ENCODE results near the gene KCNK17.
"Not testable (repeated sequence)": the region's sequence is repeated elsewhere in the genome, so short reads cannot be mapped to it uniquely, and the experiment has no call there.

Gene KCNK17

DNA sequence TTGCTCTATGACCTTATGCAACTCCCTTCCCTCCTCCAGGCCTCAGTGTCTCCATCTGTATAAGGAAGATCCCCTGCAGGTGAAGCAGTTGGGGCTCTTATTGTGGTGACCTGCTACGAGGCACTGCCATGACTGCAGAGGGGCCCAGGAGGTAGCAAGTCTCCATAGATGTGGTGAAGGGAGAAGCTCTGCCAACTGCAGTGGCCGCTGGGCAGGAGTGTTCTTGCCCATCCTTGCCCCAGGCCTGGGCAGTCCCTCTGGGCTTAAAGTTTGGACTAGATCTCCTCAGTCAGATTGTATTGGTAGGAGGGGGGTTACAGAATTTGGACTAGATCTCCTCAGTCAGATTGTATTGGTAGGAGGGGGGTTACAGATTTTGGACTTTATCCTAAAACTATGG is 12.2 kb downstream of the KCNK17 start:
- no peak for DNase-seq

DNA sequence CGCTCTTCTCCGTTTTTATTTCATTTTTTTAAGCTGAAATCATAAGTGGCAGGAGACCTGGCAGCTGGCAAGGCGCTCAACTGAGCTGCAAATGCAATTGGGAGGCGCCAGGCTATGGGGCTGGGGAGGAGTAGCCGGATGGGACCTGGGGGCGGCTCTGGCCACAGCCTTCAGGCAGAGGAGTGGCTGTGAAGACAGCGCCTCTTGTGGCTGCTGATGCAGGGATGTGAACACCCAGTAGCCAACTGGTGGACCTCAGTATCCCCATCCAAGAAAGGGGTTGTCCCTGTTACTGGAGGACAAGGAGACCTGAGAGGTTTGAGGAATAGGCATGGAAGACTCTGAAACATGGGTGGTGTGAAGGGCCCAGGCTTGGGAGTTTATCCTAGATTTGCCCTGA is 12.6 kb downstream of the KCNK17 start:
- DNase-seq = no peak

DNA sequence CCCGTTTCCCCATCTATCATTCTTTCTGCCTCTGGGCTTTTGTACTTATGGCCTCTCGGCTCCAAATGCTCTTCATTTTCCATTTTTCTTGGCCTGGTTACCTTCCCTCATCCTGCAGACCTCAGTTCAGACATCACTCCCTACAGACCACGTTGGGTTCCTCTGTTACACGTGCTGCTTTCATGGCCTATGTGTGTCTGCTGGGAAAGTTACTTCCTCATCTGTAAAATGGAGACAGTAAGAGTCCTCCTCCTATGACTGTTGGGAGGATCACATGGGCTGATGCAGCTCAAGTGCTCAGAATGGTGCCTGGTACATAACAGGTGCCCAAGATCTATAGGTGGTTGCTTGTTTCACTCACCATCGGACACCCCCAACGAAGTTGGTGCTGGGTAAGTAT is 13.5 kb downstream of the KCNK17 start:
- no peak for DNase-seq

DNA sequence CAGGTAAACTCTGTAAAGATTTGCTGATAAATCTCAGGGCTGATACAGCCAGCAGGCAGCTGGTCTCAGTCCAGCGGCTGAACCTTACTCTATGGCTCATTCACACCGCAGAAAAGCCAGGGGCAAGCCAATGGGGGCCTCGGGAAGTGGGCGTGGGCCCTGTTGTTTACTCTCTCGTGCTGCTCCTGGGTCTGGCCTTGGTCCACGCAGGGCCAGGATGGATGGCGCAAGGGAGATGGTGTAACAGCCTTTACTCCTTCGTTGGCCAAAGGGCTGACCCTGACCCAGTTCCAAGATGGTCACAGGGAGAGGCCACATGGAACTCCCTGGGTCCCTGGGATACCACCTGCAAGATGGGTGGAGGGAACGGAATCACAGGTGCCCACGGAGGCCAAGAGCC is 16.2 kb downstream of the KCNK17 start:
- DNase-seq = no peak

DNA sequence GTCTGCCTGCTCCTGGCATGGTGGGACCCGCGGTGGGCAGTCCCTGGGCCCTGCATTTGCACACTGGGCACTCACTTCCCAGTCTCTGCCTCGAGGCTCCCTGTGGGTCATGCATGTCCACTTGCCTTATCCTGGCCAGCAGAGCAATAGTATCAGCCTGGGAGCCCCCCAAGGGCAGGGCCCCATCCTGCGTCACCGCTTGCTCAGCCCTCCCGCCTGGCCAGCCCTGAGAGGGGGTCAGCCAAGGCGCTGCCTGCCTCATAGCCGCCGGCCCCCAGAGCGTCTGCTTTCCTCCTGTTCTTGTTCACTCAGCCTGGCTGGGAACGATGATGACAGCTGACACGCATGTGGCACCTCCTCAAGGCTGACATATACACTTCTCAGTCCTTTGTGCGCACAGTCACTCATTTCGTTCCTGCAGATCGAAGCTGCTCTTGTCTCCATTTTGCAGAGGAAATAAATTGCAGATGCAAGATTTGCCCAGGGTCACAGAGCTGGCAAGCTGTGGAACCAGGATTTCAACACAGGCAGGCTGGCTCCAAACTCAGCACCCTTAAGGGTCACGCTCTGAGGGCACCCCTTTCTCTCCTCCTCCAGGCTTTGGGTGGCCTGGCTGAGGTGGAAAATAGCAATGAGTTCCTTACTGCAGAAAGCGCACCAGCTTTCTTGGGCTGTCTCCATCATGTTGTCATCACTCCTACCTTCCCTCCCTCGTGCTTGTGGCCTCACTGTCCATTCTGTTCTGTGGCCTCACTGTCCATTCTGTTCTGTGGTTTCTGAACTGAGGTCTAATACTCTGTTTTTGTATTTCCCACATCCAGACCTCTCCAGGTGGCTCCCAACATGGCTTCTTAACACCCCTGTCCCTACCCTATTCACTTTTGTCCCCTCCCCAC is 17.2 kb downstream of the KCNK17 start:
- no peak for DNase-seq

DNA sequence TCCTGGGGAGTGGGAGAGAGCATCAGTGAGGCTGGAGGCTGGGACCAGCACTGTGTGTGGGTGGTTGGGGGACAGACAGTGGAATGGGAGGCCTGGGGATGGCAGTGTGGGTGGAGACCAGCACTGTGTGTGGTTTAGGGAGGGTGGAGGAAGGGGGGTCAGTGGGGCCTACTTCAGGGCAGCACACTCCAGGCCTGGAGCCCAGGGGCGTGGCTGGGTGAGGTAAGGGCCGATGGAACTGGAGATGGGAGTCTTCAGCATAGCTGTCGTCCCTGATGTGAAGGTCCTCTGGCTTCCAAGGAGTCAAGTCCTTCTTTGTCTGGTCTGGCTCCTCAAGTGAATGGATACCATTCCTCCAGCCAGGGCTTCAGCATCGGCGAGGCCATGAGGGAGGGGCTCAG is 18.6 kb downstream of the KCNK17 start:
- peak in 1 of 3 experiments; percentile 37 for DNase-seq

DNA sequence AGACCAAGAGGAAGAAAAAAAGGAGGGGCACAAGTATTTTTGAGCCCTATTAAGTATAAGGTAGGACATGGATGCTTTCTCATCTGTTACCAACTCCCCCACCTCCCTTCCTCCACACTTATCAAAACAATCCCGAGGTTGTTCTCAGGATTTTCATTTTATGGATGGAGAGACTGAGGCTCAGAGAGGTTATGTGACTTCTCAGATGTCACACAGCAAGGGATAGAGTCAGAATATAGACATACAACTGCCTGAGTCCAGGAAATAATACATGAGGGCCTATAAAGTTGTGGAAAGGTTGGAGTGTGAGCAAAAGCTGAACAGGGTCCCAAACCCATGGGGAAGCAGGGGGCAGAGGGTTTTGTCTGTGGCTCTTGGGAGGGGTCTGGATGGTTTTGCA is 19.3 kb downstream of the KCNK17 start:
- no peak for DNase-seq

DNA sequence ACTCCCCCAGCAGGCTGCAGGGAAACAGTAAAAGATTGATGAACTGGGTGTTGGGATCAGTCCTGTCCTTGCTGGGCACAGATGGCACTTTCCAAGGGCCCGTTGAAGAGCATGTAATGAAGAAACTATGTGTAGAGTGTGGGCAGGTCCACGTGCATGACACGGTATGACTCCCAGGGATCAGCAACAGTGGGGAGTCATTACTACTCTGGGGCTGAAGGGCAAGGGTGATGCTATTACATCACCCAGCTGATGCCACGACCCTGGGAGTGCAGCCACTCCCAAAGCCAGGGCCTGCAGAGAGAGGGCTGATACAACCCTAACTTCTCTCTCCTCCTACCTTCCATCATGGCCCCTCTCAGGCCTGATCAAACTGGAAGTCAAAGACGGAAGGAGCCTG is 20.1 kb downstream of the KCNK17 start:
- DNase-seq = no peak

DNA sequence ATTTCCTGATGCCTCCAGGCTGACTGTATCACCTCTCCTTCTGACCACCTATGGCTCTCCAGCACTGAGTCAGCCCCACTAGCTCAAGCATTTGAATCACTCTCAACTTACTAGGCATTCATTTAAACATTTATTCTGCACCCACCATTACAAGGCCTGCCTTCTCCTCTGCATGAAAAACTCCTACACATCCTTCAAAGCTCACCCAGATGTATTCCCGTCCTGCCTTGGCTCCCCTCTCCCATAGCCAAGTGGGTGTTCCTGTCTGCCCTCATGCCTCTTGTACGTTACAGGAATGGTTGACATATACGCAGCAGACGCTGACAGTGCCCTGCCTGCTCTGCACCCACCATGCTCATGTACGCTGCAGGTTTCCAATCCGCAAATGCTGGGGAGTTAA is 21.6 kb downstream of the KCNK17 start:
- no peak for DNase-seq

DNA sequence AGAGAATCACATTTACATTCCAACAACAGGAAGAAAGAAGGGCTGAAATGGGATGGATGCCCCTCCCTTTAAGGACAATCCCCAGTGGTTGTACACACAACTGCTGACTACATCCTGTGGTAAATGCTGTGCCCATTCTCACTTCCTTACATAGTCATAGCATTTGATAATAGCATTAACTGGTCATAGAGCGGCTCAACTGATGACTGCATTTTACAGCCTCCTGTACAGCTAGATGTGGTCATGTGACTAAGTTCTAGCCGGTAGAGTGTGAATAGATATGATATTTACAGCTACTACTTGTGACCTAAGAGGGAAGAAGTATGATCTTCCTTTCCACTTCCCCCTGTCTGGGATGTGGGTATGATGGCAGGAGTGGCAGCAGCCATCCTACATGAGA is 24.7 kb downstream of the KCNK17 start:
- no peak for DNase-seq

DNA sequence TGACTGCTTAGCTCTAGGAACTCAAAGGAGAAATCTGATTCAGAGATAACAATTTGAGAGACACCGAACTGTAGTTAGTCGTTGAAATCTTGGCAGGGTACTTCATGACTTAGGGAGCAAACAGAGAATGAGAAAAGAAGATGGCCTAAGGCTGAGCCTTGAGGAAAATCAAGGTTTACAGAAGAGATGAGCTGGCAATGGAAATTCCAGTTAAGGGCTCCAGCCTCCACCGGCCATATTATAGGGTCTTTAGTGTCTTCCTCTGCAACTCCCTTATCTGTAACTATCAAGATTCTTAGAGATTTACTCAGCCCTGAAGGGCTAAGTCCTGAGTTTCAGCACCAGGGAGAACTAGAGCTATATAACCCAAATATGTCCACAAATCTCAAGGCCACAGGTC is 26.6 kb downstream of the KCNK17 start:
- no peak for DNase-seq

DNA sequence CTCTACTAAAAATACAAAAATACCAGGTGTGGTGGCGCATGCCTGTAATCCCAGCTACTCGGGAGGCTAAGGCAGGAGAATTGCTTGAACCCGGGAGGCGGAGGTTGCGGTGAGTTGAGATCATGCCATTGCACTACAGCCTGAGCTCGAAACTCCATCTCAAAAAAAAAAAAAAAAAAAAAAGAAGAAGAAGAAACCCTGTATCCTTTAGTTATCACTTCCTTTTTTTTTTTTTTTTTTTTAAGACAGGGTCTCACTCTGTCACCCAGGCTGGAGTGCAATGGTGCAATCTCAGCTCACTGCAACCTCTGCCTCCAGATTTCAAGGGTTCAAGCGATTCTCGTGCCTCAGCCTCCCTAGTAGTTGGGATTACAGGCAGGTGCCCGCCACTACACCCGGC is 27.6 kb downstream of the KCNK17 start:
- DNase-seq = not testable (repeated sequence)

DNA sequence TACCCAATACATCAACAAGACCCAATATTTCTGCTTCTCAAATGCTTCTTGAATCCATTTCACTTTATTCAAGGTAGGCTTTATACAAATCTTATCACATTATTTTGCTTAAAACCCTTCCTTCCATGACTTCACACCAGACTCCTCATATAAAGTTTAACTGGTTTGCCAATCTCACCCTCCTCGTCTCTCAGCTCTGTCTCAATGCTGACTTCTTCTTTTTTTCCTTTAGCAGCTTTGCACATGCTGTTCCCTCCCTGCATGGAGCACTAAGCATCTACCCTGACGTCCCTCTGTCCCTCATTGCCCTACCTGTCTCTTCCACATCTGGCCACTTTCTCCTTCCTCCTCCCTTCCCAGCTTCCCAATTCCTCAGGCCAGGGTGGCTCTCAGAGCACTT is 31.4 kb downstream of the KCNK17 start:
- DNase-seq = no peak

DNA sequence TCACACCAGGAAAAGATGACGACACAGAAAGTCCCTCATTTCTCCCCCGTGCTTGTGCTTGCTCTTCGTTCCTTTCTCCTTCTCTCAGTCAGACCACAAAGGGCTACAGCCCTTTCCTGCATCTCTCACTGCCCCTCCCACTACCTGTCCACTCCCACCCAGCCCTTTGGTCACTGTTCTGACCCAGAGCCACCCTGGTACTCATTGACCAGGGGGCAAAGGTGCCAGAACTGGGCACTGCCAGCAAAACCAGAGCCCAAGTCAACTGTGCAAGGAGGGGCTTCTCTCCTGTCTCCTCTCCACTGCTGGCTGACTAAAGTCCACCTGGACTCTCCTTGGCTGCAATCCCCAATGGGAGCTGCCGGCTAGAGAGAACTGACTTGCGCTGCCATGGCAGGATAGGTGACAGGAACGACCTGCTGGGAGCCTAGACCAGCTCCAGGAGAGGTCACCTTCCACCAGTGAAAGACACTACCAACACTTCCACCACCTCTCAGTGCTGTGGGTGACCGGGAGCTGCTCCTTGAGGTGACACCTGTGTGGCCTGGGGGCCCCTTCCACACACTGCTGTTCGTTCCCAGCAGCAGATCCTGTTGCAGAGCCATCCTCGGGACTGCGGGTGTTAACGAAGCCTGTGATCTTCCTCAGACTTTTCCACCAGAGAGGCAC is 32.8 kb downstream of the KCNK17 start:
- DNase-seq = no peak

DNA sequence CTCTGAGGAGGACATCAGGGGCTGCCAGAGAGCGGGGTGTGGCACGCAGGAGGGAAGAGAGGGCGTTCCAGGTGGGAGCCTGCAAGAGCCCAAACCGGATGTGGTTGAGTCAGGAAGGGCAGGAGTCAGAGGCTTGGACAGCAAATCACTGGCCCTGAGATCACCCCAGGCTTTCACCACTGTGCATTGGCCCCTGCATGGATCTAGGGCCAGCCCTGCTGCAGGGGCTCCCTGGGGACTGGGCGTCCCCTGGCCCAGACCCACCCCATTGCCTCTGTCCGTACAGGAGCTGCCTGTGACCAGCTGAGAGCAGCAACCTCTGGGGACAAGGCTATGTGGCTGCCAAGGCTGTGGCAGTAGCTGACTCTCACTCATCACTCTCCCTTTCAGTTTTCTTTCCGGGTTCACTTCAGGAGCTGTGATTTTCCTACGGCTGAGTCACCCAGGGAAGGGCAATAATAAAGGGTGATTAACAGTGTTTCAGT is 33.9 kb downstream of the KCNK17 start:
- no peak for DNase-seq

DNA sequence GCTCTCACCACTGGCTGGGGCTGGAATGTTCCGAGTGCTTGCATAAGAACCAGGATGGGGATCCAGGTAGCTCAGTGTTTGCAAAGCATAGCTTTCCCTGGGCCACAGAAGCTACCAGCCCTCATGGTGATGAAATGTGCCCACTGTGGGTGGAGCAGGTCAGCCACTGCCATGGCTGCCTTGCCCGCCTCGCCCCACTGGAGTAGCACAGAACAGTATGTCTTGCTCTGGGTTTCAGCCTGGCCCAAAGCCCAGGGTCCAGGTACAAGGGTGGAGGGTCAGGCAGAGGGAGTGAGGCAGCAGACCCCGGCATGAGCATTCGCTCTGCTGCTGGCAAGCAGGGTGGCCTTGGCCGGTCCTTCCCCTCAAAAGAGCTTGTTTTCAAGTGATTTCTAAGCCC is 34.7 kb downstream of the KCNK17 start:
- no peak for DNase-seq

DNA sequence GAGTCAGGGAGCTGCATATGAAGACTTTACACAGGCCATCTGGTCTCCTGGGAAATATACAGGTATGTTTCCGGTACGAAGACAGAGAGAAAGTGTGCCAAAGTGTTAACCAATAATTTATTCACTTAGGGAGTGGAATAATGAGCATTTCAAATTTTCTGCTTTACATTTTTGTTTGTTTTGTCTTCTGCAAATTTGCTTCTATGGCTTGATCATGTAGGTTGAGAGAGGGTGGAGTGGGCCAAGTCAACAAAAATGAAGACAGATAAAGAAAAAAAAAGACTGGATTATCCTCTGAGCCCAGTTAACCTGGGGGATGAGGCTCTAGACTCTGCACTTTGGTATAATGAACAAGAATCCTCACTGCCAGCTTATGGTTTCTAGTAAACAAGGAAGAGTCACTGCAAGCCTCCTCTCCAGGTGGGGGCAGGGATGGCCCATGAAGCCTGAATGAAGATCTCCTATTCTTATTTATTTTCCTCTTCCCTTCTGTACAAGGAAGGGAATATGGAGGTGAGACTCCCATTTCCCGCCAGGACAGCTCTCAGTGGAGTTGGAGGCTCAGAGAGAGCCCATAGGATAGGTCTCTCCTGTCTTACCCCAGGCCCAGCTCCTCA is 37.7 kb downstream of the KCNK17 start:
- no peak for DNase-seq

DNA sequence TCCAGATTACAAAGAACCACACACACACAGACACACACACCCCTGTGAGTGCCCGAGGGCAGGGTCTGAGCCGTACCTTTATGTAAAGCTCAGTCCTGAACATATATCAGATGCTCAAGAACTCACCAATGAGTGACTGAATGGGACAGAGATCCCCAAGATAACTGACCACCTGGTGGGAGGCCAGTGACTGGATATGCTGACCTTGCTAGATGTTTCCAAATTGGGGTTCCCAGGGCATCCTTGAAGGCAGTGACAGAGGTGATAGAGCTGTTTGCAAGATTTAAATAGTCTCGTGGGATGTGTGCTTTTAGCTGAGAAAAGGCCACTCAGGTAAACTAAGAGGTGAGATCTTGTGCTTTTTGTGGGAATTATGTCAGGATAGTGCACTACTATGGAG is 39.3 kb downstream of the KCNK17 start:
- no peak for DNase-seq

DNA sequence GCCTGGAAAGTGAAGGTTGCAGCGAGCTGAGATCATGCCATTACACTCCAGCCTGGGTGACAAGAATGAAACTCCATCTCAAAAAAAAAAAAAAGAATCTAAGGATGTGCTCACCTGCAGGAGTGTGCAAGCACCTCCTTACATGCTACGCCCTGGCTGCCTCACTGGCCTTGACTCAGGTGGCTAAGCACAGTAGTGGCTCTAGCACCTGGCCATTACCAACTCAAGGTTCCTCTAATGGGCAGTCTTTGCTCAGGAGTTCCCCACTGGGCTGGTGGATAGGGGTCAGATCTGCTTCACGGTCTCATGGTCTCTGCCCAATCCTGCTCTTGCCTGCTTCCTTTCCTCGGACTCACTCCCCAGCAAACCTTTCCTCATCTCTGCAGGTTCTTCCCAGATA is 39.7 kb downstream of the KCNK17 start:
- no peak for DNase-seq

DNA sequence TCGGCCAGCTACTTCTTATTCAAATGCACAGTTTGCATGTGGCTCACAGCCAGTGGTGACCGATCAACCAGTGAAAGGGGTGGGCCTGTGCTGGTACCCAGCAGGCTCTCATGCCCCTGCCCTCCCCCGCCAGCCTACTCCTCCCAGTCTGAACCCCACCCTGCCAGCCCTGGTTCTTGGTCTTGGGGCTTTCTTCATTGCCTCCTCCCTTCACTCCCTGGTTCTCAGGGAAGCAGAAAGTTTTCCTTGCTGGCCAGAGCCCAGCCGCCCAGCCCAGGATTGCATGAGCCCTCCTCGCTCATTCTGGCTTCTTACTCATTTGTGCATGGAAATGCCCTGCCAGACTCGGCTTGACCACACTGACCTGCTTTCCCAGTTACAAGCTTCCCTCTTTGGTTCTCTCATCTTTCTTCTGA is 40.8 kb downstream of the KCNK17 start:
- DNase-seq = no peak

DNA sequence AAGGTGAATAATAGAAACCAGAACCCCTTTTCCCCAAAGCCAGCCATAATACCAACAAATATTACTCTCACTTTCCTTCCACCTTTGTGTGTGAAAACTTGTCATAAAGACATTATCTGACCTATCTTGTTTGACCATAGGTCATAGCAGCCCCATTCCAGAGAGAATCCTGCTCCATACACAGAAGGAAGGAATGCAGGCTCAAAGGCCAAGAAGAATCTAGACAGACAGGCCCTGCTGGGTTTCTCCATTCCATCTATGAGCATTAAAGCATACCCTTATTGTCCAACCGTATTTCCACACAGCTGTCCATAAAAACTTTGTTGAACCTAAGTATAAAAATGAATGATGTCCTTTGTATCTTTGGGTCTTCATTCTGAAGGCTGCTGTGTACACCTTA is 44.3 kb downstream of the KCNK17 start:
- DNase-seq = no peak

DNA sequence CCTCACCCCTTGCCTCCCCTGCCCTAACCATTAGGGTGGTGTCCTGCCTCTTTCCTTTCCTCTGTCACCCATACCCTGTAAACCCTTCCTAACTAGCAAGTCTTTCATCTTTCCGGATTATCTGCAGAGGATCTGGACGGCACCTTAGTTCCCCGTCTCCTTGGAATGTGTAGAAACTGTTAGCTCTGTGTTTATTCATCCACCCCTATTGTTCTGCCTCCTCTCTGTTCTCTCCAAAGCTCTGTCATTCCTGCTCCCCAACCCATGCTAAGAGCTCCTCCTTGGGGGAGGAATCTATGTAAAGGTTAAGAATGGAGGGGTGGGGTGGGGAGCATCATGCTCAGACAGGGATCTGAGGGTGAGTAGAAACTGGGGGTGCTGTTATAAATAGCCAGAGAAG is 45.5 kb downstream of the KCNK17 start:
- DNase-seq = no peak

DNA sequence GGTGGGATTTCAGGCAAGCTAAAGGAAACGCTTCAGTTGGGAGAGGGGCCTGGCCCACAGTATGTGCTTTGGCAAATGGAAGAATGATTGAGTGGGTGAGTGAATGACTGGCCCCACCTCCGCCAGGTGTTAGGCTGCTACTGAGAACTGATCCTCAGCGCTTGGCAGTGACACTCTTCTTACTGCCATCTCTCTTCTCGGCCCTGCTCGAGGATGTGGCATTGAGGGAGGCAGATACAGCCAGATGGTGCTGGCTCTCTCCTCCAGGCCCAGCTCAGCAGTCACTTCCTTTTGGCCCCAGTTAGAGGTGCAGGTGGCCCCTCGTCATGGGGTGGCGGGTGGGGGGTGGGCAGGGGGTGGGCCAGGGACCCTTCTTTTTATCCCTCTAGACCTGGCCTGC is 46.0 kb downstream of the KCNK17 start:
- DNase-seq = peak in 1 of 3 experiments; percentile 64

DNA sequence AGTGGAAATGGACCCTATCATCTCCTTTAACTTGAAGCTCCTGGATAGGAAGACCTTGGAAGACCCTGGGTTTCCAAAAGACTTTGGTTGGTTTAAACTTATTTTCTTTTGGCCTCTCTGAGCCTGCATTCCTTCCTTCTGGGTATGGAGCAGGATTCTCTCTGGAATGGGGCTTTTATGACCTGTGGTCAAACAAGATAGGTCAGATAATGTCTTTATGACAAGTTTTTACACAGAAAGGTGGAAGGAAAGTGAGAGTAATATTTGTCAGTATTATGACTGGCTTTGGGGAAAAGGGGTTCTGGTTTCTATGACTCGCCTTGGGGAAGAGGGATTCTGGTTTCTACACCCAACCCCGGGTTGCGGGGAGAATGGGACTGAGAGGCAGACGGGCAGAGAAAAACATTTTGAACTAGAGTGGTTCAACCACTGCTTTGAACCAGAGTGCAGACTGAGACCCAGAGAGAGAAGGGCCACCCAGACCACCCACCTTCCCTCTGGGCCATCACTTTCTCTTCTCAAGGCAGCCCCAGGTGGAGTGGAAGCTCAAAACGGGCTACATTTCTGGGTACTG is 47.4 kb downstream of the KCNK17 start:
- DNase-seq = no peak
